MM.1S (cell line): ENCODE measurements around the gene TOX2.

Experiments used
- DNase-seq: peaks from one replicate; pipeline ENCODE4 v3.0.0-alpha.2; 2015
- H2AFZ ChIP-seq: fragments of 300-600 bp; sonication (generic); 2 replicates; pipeline ENCODE4 v1.6.0; 2016; ENCODE audit warnings: antibody characterized with exemption, low read length
- H3F3A ChIP-seq: fragments of 300-600 bp; sonication (generic); 2 replicates; pipeline ENCODE4 v1.6.1; 2016; ENCODE audit warnings: mild to moderate bottlenecking, antibody characterized with exemption, low read length, moderate library complexity, mixed read lengths; ENCODE audit not compliant: insufficient read depth
- H3K27ac ChIP-seq: fragments of 300-600 bp; sonication (generic); 2 replicates; pipeline ENCODE4 v1.5.1; 2016; ENCODE audit warnings: mild to moderate bottlenecking, low read length
- H3K27me3 ChIP-seq: fragments of 300-600 bp; sonication (generic); replicated peaks from 2 replicates; pipeline ENCODE4 v1.6.0; 2016; ENCODE audit warnings: low read length; ENCODE audit not compliant: insufficient read depth
- H3K36me3 ChIP-seq: fragments of 300-600 bp; sonication (generic); replicated peaks from 2 replicates; pipeline ENCODE4 v1.6.1; 2016; ENCODE audit warnings: mild to moderate bottlenecking, low read length, mixed read lengths; ENCODE audit not compliant: insufficient read depth
- H3K4me1 ChIP-seq: fragments of 300-600 bp; sonication (generic); 2 replicates; pipeline ENCODE4 v1.6.1; 2016; ENCODE audit warnings: low read length, mixed read lengths
- H3K4me2 ChIP-seq: fragments of 300-600 bp; sonication (generic); 2 replicates; pipeline ENCODE4 v1.6.0; 2016; ENCODE audit warnings: low read depth, low read length
- H3K4me3 ChIP-seq: fragments of 300-600 bp; sonication (generic); 2 replicates; pipeline ENCODE4 v1.5.1; 2016; ENCODE audit warnings: low read length, mixed read lengths
- H3K79me2 ChIP-seq: fragments of 300-600 bp; sonication (generic); 2 replicates; pipeline ENCODE4 v1.6.1; 2016; ENCODE audit warnings: mixed run types, low read length, mixed read lengths
- H3K9ac ChIP-seq: fragments of 300-600 bp; sonication (generic); 2 replicates; pipeline ENCODE4 v1.6.1; 2016; ENCODE audit warnings: low read length, mixed read lengths
- H3K9me2 ChIP-seq: fragments of 300-600 bp; sonication (generic); replicated peaks from 2 replicates; pipeline ENCODE4 v1.6.1; 2016; ENCODE audit warnings: mild to moderate bottlenecking, low read length, mixed read lengths; ENCODE audit not compliant: insufficient read depth
- H3K9me3 ChIP-seq: fragments of 300-600 bp; sonication (generic); replicated peaks from 2 replicates; pipeline ENCODE4 v1.6.1; 2016; ENCODE audit warnings: mild to moderate bottlenecking, low read length, mixed read lengths; ENCODE audit not compliant: insufficient read depth
- H4K20me1 ChIP-seq: fragments of 300-600 bp; sonication (generic); 2 replicates; pipeline ENCODE4 v1.6.1; 2016; ENCODE audit warnings: mild to moderate bottlenecking, low read length, moderate library complexity, mixed read lengths; ENCODE audit not compliant: insufficient read depth
- CTCF ChIP-seq: fragments of 300-600 bp; sonication (generic); IDR thresholded peaks from 2 replicates; pipeline ENCODE4 v1.5.1; 2016; ENCODE audit warnings: antibody characterized with exemption, low read length, mixed read lengths
- EZH2 ChIP-seq: fragments of 300-600 bp; sonication (generic); optimal IDR thresholded peaks from 2 replicates; pipeline ENCODE3; 2017; ENCODE audit warnings: low read depth, mild to moderate bottlenecking, antibody characterized with exemption, low read length, mixed read lengths
- EZH2phosphoT487 ChIP-seq: fragments of 300-600 bp; sonication (generic); IDR thresholded peaks from 2 replicates; pipeline ENCODE4 v1.6.1; 2018; ENCODE audit warnings: antibody characterized with exemption, low read length

The TOX2 gene

DNA sequence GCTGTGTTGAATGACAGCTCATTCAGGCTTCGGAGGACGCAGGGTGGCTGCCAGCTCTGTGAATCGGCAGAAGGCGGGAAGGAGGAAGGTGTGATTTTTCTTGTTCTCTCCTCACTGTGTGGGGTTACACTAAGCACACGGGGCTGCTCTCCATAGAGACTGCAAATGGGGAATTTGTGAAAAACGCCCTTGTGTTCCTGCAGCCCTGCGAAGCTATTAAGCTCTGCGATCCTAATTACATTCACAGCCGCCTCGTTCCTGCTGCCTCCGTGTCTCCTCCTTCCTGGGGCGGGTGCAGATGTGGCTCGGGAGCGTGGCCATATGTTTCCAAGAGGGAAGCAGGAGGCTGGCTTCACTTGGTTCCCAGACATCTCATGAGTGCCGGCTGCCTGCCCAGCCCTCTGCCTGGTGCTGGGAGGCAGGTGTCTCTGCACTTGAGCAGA, 124.0 kb downstream of the TOX2 start:
- peaks cover 11% of the 10 kb centered on the region for H3K79me2 ChIP-seq
- H3K9me3 ChIP-seq = no peaks in the 10 kb centered on the region
- H3K4me2 ChIP-seq = no peak overlapping the region
- H3K4me1 ChIP-seq = no peaks in the 10 kb centered on the region
- TF ChIP-seq CTCF (no peak), EZH2 (no peak), EZH2phosphoT487 (no peak)
- no peaks in the 10 kb centered on the region for H3K9me2 ChIP-seq
- no peak overlapping the region for H3K9ac ChIP-seq
- no peak overlapping the region for H3K27ac ChIP-seq
- no peaks in the 10 kb centered on the region for H3K36me3 ChIP-seq
- no peak for DNase-seq
- H2AFZ ChIP-seq = no peak overlapping the region
- no peaks in the 10 kb centered on the region for H3F3A ChIP-seq
- H3K4me3 ChIP-seq = no peak overlapping the region
- no peaks in the 10 kb centered on the region for H4K20me1 ChIP-seq
- H3K27me3 ChIP-seq = no peaks in the 10 kb centered on the region

DNA sequence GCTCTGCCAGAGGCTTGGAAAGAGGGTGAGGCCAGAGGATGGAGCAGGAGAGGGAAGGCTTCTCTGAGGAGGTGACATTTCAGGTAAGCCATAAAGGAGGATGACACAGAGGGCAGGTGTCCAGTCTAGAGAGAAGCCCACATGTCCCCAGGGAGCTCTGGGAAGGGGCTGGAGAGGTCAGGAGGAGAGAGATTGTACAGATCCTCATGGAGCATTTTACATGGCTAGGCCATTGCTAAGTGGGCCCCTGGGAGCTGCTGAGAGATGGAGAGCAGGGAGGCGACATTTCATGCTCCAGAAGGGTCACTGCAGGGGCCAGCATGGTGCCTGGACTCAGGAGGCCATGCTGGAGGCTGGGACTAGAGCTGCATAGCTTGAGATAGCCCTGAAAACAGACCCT, 124.5 kb downstream of the TOX2 start:
- H3K27ac ChIP-seq = no peak overlapping the region
- no peaks in the 10 kb centered on the region for H3K9me2 ChIP-seq
- no peaks in the 10 kb centered on the region for H3K4me1 ChIP-seq
- H3K36me3 ChIP-seq = no peaks in the 10 kb centered on the region
- H4K20me1 ChIP-seq = no peaks in the 10 kb centered on the region
- peaks cover 11% of the 10 kb centered on the region for H3K79me2 ChIP-seq
- H2AFZ ChIP-seq = no peak overlapping the region
- H3F3A ChIP-seq = no peaks in the 10 kb centered on the region
- no peak overlapping the region for H3K9ac ChIP-seq
- TF ChIP-seq CTCF = no peak
- no peak for TF ChIP-seq EZH2phosphoT487
- TF ChIP-seq EZH2 = no peak
- H3K27me3 ChIP-seq = no peaks in the 10 kb centered on the region
- no peak overlapping the region for H3K4me2 ChIP-seq
- DNase-seq = no peak
- H3K4me3 ChIP-seq = no peak overlapping the region
- no peaks in the 10 kb centered on the region for H3K9me3 ChIP-seq

GRCh38 chr20:44039741-44040140, 125.1 kb downstream of the TOX2 start:
- DNase-seq = no peak
- Histone ChIP-seq H3K4me3 (no peak overlapping the region), H3K4me2 (no peak overlapping the region), H3K9ac (no peak overlapping the region), H3K36me3 (no peaks in the 10 kb centered on the region), H3K9me2 (no peaks in the 10 kb centered on the region), H3K27ac (no peak overlapping the region), H3K79me2 (peaks cover 11% of the 10 kb centered on the region), H3K4me1 (no peaks in the 10 kb centered on the region), H3F3A (no peaks in the 10 kb centered on the region), H3K27me3 (no peaks in the 10 kb centered on the region), H2AFZ (no peak overlapping the region), H4K20me1 (no peaks in the 10 kb centered on the region), H3K9me3 (no peaks in the 10 kb centered on the region)
- TF ChIP-seq EZH2phosphoT487 (no peak), CTCF (no peak)
